Ovary (tissue), 3 donors: ENCODE measurements around the gene AKT3.

Experiments used
- EP300 ChIP-seq: sonication (generic); formaldehyde crosslinking; IDR thresholded peaks from one replicate; pipeline ENCODE4 v1.6.1; 2017; ENCODE audit warnings: antibody characterized with exemption
- POLR2A ChIP-seq: fragments of 450-650 bp; IDR thresholded peaks from one replicate; pipeline ENCODE4 v1.6.1; 2017; ENCODE audit warnings: antibody characterized with exemption, mild to moderate bottlenecking, moderate library complexity
- TF ChIP-seq, protein P1 (sequence below), 3 donors: fragments of 450-650 bp in 2 of 3; fragments of 200-600 bp in 1 of 3; IDR thresholded peaks; one replicate each; pipeline versions ENCODE4 v1.5.1 to v1.8.0; 2016 to 2022; ENCODE audit warnings: antibody characterized with exemption in 3 of 3, mild to moderate bottlenecking in 1 of 3
- donor health status: DM: no; HTN: no; CAD: no.

DNA sequence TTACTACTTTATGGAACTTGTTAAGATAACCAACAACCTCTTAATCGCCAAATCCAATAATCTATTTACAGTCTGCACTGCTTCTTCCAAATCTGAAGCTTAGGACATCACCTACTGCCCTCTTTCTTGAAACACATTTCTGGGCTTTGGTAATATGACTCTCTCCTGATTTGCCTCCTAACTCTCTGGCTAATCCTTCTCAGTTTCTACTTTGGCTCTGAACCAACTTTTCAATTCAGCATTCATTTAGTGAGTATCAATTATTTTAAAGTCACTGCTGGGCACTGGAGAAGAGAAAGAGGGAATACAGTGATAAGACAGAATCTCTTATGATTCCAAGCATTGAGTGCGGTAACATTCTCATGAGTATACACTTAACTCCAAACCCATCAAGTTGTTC lies 275.0 kb downstream of the AKT3 start:
- TF ChIP-seq, protein P1, sequence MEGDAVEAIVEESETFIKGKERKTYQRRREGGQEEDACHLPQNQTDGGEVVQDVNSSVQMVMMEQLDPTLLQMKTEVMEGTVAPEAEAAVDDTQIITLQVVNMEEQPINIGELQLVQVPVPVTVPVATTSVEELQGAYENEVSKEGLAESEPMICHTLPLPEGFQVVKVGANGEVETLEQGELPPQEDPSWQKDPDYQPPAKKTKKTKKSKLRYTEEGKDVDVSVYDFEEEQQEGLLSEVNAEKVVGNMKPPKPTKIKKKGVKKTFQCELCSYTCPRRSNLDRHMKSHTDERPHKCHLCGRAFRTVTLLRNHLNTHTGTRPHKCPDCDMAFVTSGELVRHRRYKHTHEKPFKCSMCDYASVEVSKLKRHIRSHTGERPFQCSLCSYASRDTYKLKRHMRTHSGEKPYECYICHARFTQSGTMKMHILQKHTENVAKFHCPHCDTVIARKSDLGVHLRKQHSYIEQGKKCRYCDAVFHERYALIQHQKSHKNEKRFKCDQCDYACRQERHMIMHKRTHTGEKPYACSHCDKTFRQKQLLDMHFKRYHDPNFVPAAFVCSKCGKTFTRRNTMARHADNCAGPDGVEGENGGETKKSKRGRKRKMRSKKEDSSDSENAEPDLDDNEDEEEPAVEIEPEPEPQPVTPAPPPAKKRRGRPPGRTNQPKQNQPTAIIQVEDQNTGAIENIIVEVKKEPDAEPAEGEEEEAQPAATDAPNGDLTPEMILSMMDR (IDR thresholded peaks at IDR 0.05), result no peak
- TF ChIP-seq EP300 (no peak), POLR2A (no peak)
